Subcutaneous adipose tissue (tissue), 4 donors: ENCODE results near the gene TMEM215. TPM values are rescaled to one million over a fixed set of nuclear protein-coding genes. Genes with fewer than 3 reads are reported as not detected.

Experiments used
- small RNA-seq: library from RNA; depleted of rRNA; stranded (forward); fragments of <200 nt; gene quantifications from one replicate; pipeline ENCODE3, GENCODE V24; 2016
- total RNA-seq, 4 donors: library from RNA; depleted of rRNA; stranded (reverse); fragments of >200 nt; gene quantifications; one replicate each; pipeline ENCODE4 v1.1.0, GENCODE V29; 2016
- TF ChIP-seq, protein P1 (sequence below): fragments of 450-650 bp; IDR thresholded peaks from one replicate; pipeline ENCODE4 v1.5.1; 2016; ENCODE audit warnings: low read depth, mild to moderate bottlenecking, control low read depth, antibody characterized with exemption, moderate library complexity

The TMEM215 gene
- total RNA-seq, 4 donors from 2014 or later, result not detected

DNA sequence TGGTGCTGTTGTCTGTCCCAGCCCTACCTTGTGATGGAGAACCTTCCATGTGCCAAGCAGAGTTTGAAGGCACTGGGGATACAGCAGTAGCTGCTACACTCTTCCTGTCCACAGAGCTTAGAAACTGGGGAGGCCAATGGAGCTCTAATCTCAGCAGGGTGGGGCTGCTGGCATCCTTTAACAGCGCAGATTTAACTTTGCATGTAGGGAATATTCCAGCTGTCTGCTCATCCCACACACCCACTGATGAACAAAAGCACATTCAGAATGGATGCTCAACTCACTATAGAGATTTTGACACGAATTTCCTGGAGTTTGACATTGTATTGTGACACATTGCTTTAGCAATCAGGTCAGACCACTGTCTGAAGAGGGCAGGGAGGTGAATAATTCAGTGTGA, 49.0 kb downstream of the TMEM215 start:
- TF ChIP-seq, protein P1, sequence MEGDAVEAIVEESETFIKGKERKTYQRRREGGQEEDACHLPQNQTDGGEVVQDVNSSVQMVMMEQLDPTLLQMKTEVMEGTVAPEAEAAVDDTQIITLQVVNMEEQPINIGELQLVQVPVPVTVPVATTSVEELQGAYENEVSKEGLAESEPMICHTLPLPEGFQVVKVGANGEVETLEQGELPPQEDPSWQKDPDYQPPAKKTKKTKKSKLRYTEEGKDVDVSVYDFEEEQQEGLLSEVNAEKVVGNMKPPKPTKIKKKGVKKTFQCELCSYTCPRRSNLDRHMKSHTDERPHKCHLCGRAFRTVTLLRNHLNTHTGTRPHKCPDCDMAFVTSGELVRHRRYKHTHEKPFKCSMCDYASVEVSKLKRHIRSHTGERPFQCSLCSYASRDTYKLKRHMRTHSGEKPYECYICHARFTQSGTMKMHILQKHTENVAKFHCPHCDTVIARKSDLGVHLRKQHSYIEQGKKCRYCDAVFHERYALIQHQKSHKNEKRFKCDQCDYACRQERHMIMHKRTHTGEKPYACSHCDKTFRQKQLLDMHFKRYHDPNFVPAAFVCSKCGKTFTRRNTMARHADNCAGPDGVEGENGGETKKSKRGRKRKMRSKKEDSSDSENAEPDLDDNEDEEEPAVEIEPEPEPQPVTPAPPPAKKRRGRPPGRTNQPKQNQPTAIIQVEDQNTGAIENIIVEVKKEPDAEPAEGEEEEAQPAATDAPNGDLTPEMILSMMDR, result no peak

Small RNAs within 50 kb of the gene (small RNA-seq; reads per million reads assigned to genes)
- gene RF00019, result 0.49 reads per million

Other genes with a start within 250 kb of the TMEM215 start
- gene SMIM27, start 231.2 kb upstream of the TMEM215 start, total RNA-seq, result 10 to 100 TPM in 1 of 4 donors, 1 to 10 TPM in 3; 4.1 to 10.9 (median 4.6) TPM
- 10 to 100 TPM; 20.0 to 27.1 (median 21.3) TPM for gene TOPORS, start 231.0 kb upstream of the TMEM215 start, total RNA-seq
- gene NDUFB6, start 210.4 kb upstream of the TMEM215 start, total RNA-seq, result 10 to 100 TPM; 31.0 to 66.7 (median 39.6) TPM
- under 1 TPM in 1 of 4 donors, not detected in 3; 0.17 TPM for gene TAF1L, start 147.9 kb upstream of the TMEM215 start, total RNA-seq
- gene APTX, start 218.1 kb downstream of the TMEM215 start, total RNA-seq, result 10 to 100 TPM; 21.1 to 24.4 (median 23.9) TPM
- 100 to 1,000 TPM in 1 of 4 donors, 10 to 100 TPM in 3; 52.6 to 119 (median 58.9) TPM for gene DNAJA1, start 241.7 kb downstream of the TMEM215 start, total RNA-seq